NCI-H146 (cell line): Measurements from ENCODE around the gene KDM4B.

Source experiments
- DNase-seq: peaks from one replicate; lab custom pipeline; 2025; lab: John Stamatoyannopoulos, UW

The KDM4B gene

GRCh38 chr19:5070930-5071329 is 102.0 kb downstream of the KDM4B start:
- no peak for DNase-seq

GRCh38 chr19:5071579-5071978 is 102.7 kb downstream of the KDM4B start:
- DNase-seq, result no peak

- DNase-seq, result no peak
Observed at GRCh38 chr19:5072115-5072514, 103.2 kb downstream of the KDM4B start.

GRCh38 chr19:5073153-5073844 is 104.4 kb downstream of the KDM4B start:
- DNase-seq, result no peak

GRCh38 chr19:5074407-5074806 is 105.5 kb downstream of the KDM4B start:
- no peak for DNase-seq

GRCh38 chr19:5074830-5075394 is 106.0 kb downstream of the KDM4B start:
- DNase-seq, result no peak

GRCh38 chr19:5075597-5075996 is 106.7 kb downstream of the KDM4B start:
- DNase-seq, result no peak

GRCh38 chr19:5076440-5077208 is 107.7 kb downstream of the KDM4B start:
- no peak for DNase-seq

GRCh38 chr19:5077209-5077515 is 108.2 kb downstream of the KDM4B start:
- DNase-seq, result no peak

GRCh38 chr19:5078182-5078581 is 109.3 kb downstream of the KDM4B start:
- no peak for DNase-seq

GRCh38 chr19:5078666-5079065 is 109.8 kb downstream of the KDM4B start:
- no peak for DNase-seq

GRCh38 chr19:5079071-5079774 is 110.3 kb downstream of the KDM4B start:
- DNase-seq, result no peak

GRCh38 chr19:5080030-5080654 is 111.2 kb downstream of the KDM4B start:
- DNase-seq, result no peak

GRCh38 chr19:5080809-5081208 is 111.9 kb downstream of the KDM4B start:
- no peak for DNase-seq

- no peak for DNase-seq
Observed at GRCh38 chr19:5081443-5082161, 112.7 kb downstream of the KDM4B start.

- no peak for DNase-seq
Observed at GRCh38 chr19:5083547-5083965, 114.6 kb downstream of the KDM4B start.

- DNase-seq, result no peak
Observed at GRCh38 chr19:5085566-5085965, 116.7 kb downstream of the KDM4B start.

- DNase-seq, result no peak
Observed at GRCh38 chr19:5086230-5086629, 117.3 kb downstream of the KDM4B start.

- no peak for DNase-seq
Observed at GRCh38 chr19:5086725-5087439, 118.0 kb downstream of the KDM4B start.

GRCh38 chr19:5089283-5089682 is 120.4 kb downstream of the KDM4B start:
- DNase-seq, result no peak

- DNase-seq, result no peak
Observed at GRCh38 chr19:5090465-5091017, 121.6 kb downstream of the KDM4B start.
